KG1 (cell line): Measurements from ENCODE around the gene PDGFRA.
"Not testable (repeated sequence)": the region's sequence is repeated elsewhere in the genome, so short reads cannot be mapped to it uniquely, and the experiment has no call there.

Experiments used
- DNase-seq: peaks from one replicate; lab custom pipeline; 2025; lab: John Stamatoyannopoulos, UW

Gene PDGFRA

DNA sequence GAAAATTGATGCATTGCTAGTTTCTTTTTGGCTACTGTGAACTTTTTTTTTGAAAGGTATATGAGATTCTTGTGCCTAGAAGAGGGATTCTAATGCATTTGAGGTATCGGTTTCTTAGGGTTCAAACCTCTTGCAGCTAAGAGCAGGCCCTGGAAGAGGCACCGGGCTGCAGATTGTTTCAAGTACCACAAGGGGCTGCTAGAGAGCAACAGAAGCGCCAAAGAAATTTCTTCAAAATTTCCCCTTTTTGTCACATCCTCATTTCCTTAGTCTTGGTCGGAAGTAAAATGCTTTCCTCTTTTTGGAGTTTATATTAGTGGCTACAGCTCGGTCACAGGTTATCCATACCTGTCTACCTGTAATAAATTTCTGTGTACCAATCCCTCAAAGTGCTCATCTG is 89.8 kb downstream of the PDGFRA start:
- peak; percentile 51 for DNase-seq

DNA sequence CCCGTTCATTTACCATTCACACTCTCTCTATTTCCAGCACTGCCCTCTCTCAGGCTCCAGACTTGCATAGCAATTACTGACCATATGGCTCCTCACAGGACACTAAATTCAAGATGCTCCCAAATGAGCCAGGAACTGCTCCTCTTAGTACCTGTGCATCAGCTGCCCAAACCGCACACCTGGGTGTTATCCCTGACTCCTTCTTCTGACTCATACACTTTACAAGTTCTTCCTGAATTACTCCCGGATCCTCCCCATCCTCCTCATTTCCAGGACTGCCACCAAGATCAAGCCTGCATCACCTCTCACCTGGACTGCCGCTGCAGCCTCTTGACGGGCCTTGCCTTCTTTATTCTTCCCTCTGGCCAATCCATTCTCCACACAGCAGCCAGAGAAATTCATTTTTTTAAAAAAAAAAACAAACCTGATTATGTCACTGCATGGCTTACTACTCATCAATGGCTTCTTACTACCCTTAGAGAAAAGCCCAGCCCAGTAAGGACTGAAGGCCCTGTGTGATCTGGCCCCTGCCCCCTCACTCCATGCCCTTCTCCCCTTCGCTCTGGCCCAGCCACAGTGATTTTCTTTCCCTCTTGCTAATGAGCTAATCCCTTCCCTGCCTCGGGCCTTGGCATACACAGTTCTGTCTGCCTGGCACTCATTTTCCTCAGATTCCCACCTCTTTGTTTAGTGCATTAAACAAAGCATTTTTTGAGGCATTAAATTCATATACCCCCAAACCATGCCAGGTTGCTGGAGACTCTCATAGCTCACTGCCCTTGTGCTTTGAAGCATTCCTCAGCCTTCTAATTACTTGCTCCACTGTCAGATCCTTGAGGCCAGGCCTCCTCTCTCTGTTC is 92.0 kb downstream of the PDGFRA start:
- DNase-seq, result no peak

DNA sequence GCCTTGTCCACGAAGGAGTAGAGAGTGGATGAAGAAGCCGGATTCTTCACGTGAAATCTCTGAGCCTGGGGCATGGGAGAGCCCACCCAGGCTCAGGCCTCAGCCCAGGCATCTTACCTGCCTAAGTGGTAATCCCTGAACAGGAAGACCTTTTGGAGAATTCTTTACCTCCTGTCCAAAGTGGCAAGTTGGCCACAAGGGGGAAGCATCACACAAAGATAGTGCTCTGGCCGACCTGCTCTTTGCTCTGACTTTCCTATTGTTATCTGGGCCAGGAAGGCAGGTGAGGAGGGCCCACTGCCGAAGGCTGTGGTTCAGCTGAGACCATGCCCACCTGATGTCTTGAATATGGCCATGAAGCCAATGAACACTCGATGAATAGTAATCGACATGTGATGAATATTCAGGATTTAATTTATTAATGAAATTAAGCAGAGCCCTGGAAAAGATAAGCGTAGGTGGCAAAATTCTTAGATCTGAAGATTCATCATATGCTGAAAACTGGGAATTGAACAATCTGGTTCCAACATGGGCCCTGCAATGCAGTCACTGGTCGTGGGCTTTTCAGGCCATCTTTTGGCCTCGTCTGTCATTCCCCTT is 93.8 kb downstream of the PDGFRA start:
- DNase-seq, result peak; percentile 21

DNA sequence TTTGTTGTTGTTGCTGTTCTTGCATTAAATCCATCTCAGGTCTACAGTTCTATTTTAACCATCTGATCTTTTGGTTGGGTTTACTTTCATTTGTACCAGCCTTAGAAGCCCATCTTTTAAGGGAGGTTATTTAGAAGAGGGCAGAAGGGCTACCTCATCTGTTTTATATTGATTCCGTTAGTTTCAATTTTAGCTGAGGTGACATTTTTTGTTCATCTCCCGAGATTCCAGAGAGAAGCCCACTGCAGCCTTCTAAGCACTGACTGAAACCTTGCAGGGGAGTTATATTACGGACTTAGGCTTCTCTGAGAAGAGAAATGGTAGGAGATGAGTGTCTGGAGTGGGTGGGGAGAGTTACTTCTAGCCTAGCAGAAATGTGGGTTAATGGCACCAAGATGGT is 101.8 kb downstream of the PDGFRA start:
- DNase-seq, result no peak

DNA sequence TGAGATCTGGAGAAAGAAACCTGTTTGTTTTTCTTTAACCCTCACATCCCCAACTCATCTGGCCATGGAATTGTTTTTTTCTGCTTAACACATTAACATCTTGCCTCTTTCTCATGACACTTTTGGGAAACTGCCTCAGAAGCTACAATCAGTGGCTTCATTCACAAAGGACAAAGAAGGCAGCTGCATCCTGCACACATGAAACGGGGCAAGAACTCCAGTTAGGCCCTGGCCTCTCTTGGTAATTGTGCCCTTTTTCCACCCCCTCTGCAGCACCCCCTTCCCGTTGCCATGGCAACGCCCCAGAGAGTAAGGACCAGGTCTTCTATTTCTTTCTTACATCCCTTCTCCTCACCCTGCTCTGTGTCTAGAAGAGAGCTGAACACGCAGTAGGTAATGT is 103.4 kb downstream of the PDGFRA start:
- DNase-seq, result no peak

DNA sequence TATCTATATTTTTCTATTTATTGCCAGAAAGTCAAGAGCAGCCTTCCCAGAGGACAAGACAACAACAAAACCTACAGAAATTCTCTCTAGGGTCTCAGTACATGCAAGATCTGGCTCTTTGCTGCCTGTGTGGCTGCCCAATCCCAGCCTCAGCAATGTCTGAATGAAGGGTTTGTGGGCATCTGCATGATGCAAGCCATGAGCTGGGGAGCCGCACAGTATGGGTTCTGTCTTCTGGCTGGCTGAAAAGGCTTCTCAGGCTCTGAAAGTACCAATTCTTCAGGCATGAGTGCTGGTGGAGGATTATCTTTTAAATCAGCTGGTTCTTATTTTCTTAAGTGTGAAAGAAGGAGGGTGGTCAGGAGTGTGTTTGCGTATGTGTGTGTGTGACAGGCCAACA is 104.6 kb downstream of the PDGFRA start:
- no peak for DNase-seq

DNA sequence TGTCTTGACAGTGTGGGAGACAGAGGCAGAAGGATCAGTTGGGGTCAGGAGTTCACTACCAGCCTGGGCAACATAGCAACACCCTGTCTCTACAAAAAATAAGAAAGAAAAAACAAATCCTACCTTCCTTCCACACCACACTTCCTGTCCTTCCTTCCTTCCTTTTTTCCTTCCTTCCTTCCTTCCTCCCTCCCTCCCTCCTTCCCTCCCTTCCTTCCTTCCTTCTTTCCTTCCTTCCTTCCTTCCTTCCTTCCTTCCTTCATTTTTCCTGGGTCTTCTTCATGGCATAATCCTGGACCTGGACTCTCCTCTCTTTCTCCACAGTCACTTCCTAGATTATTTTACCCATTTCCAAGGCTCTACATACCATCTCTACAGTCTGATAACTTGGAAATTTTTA is 105.7 kb downstream of the PDGFRA start:
- not testable (repeated sequence) for DNase-seq

DNA sequence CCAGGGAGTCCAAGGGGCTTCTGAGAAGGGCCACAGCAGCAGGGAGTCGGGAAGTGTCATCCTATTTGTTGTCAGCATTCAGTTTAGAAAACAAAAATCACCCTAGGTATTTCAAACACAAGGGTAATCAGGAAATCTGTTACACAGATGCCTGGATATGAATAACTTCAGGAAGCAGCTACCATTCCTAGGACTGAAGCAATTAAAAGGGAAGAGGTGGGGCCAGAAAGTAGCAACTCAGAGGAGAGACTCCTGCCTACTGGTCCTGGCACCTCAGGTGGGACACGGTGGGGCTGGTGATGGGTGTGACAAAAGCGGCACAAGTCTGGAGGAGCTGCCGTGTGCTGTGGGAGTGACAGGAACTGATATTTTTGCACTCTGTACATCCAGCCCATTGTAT is 107.9 kb downstream of the PDGFRA start:
- no peak for DNase-seq

DNA sequence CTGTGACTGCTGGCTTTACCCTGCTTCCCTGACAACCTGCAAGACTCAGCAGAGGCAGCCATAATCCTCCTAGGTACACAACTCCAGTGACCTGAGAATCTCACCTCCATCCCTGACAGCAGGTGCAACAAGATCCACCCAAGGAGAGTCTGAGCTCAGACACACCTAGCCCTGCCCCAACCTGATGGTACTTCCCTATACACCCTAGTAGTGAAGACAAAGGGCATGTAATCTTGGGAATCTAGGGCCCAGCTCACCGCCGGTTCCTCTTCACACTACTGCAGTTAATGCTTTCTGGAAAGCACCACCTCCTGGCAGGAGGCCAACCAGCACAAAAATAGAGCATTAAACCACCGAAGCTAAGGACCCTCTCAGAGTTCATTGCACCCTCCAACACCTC is 113.0 kb downstream of the PDGFRA start:
- not testable (repeated sequence) for DNase-seq
